ENCODE measurements around the gene ABHD17A.

ABHD17A gene

DNA sequence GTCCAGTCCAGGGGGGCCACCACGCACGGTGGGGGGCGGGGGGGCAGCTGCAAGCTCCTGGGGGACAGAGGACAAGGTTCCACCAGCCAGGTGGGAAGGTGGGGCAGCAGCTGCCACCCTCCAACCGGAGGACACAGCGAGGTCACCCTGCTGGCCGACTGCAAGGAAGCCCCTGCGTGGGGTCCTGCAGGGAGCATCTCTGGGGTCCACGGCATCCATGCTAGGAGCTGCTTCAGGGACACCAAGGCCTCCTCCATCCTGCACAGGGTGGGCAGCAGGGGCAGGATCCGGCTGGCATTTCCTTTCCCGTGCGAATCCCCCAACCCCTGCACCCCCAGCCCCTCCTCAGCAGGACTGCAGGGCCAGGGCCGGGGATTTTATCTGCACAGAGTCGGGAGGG lies 13.7 kb downstream of the ABHD17A start:
- peaks cover 0 to 2% of the 10 kb centered on the region in 2 donors for H3K9me3 ChIP-seq (replicated peaks in 1 of 2; ENCODE audit: control insufficient read depth in 2 of 2, insufficient read depth in 1 of 2, low read depth in 1 of 2, low read length in 2 of 2)
- peaks cover 3 to 24% of the 10 kb centered on the region in 2 donors for H3K36me3 ChIP-seq (replicated peaks in 1 of 2; ENCODE audit: control insufficient read depth in 2 of 2, insufficient read depth in 2 of 2, low read length in 2 of 2)
- H4K8ac ChIP-seq (ENCODE audit: low read depth, low read length) = no peak overlapping the region
- no peak overlapping the region for H2AK5ac ChIP-seq (ENCODE audit: low read depth, low read length)
- no CpG with 5 or more reads among the region's 13 CpGs for WGBS, 2 donors (ENCODE audit: extremely low coverage in 2 of 2, insufficient read length in 2 of 2, insufficient replicate concordance in 1 of 2)
- peaks cover 6 to 21% of the 10 kb centered on the region in 2 donors for H3K4me1 ChIP-seq (ENCODE audit: control insufficient read depth in 2 of 2, insufficient read depth in 1 of 2, low read depth in 1 of 2, low read length in 2 of 2)
- H3K9ac ChIP-seq (ENCODE audit: low read depth, low read length, poor library complexity) = no peak overlapping the region
- no peak overlapping the region for H2BK15ac ChIP-seq (ENCODE audit: low read length)
- H3K23ac ChIP-seq (ENCODE audit: low read depth, low read length, poor library complexity) = no peak overlapping the region
- H2BK12ac ChIP-seq (ENCODE audit: low read length) = no peak overlapping the region
- no peak overlapping the region for H4K91ac ChIP-seq (ENCODE audit: low read depth, low read length, poor library complexity)
- H2BK120ac ChIP-seq (ENCODE audit: low read depth, low read length) = no peak overlapping the region
- H3K27ac ChIP-seq (replicated peaks; ENCODE audit: low read length) = no peak overlapping the region
- no peak overlapping the region for H3K4me2 ChIP-seq (ENCODE audit: insufficient read depth, low read length, poor library complexity, severe bottlenecking)
- no peak overlapping the region for H3K14ac ChIP-seq (ENCODE audit: low read length)
- H3K4ac ChIP-seq (ENCODE audit: low read length) = no peak overlapping the region
- H2BK5ac ChIP-seq (ENCODE audit: low read length) = peak overlapping the region; percentile 39
- H3K27me3 ChIP-seq (ENCODE audit: control insufficient read depth in 3 of 3, insufficient read depth in 3 of 3, low read depth in 1 of 3, low read length in 3 of 3) = no peaks in the 10 kb centered on the region
- H3K18ac ChIP-seq (ENCODE audit: low read length) = no peak overlapping the region
- no peak overlapping the region for H2AFZ ChIP-seq (ENCODE audit: low read length)
- H3K4me3 ChIP-seq (ENCODE audit: low read length in 2 of 2) = no peak overlapping the region
- DNase-seq (ENCODE audit: low spot score) = no peak
- peaks cover 19% of the 10 kb centered on the region for H3K79me1 ChIP-seq (ENCODE audit: low read depth, low read length)

GRCh38 chr19:1871140-1871597 lies 14.1 kb downstream of the ABHD17A start:
- WGBS, 2 donors (ENCODE audit: extremely low coverage in 2 of 2, insufficient read length in 2 of 2, insufficient replicate concordance in 1 of 2) = no CpG with 5 or more reads among the region's 15 CpGs
- H4K8ac ChIP-seq (ENCODE audit: low read depth, low read length) = no peak overlapping the region
- no peak overlapping the region for H2AK5ac ChIP-seq (ENCODE audit: low read depth, low read length)
- peak overlapping the region; percentile 80 for H3K23ac ChIP-seq (ENCODE audit: low read depth, low read length, poor library complexity)
- no peak overlapping the region for H3K9ac ChIP-seq (ENCODE audit: low read depth, low read length, poor library complexity)
- H3K36me3 ChIP-seq (replicated peaks in 1 of 2; ENCODE audit: control insufficient read depth in 2 of 2, insufficient read depth in 2 of 2, low read length in 2 of 2) = peaks cover 3 to 24% of the 10 kb centered on the region in 2 donors
- H3K27me3 ChIP-seq (ENCODE audit: control insufficient read depth in 3 of 3, insufficient read depth in 3 of 3, low read depth in 1 of 3, low read length in 3 of 3) = no peaks in the 10 kb centered on the region
- no peak overlapping the region for H3K4me2 ChIP-seq (ENCODE audit: insufficient read depth, low read length, poor library complexity, severe bottlenecking)
- H2BK12ac ChIP-seq (ENCODE audit: low read length) = no peak overlapping the region
- H3K18ac ChIP-seq (ENCODE audit: low read length) = no peak overlapping the region
- peaks cover 3 to 16% of the 10 kb centered on the region in 2 donors for H3K4me1 ChIP-seq (ENCODE audit: control insufficient read depth in 2 of 2, insufficient read depth in 1 of 2, low read depth in 1 of 2, low read length in 2 of 2)
- no peak overlapping the region for H4K91ac ChIP-seq (ENCODE audit: low read depth, low read length, poor library complexity)
- no peak overlapping the region for H2BK15ac ChIP-seq (ENCODE audit: low read length)
- no peak overlapping the region for H3K4me3 ChIP-seq (ENCODE audit: low read length in 2 of 2)
- H2AFZ ChIP-seq (ENCODE audit: low read length) = no peak overlapping the region
- H3K27ac ChIP-seq (replicated peaks; ENCODE audit: low read length) = no peak overlapping the region
- no peak overlapping the region for H3K14ac ChIP-seq (ENCODE audit: low read length)
- H2BK120ac ChIP-seq (ENCODE audit: low read depth, low read length) = no peak overlapping the region
- DNase-seq (ENCODE audit: low spot score) = no peak
- no peak overlapping the region for H3K4ac ChIP-seq (ENCODE audit: low read length)
- peaks cover 0 to 2% of the 10 kb centered on the region in 2 donors for H3K9me3 ChIP-seq (replicated peaks in 1 of 2; ENCODE audit: control insufficient read depth in 2 of 2, insufficient read depth in 1 of 2, low read depth in 1 of 2, low read length in 2 of 2)
- H2BK5ac ChIP-seq (ENCODE audit: low read length) = peak overlapping the region; percentile 75
- peaks cover 19% of the 10 kb centered on the region for H3K79me1 ChIP-seq (ENCODE audit: low read depth, low read length)

GRCh38 chr19:1868971-1869370 lies 16.3 kb downstream of the ABHD17A start:
- H3K4me1 ChIP-seq (ENCODE audit: control insufficient read depth in 2 of 2, insufficient read depth in 1 of 2, low read depth in 1 of 2, low read length in 2 of 2) = peaks cover 3 to 9% of the 10 kb centered on the region in 2 donors
- H3K23ac ChIP-seq (ENCODE audit: low read depth, low read length, poor library complexity) = no peak overlapping the region
- H3K14ac ChIP-seq (ENCODE audit: low read length) = no peak overlapping the region
- no peak overlapping the region for H3K27ac ChIP-seq (replicated peaks; ENCODE audit: low read length)
- H2AK5ac ChIP-seq (ENCODE audit: low read depth, low read length) = no peak overlapping the region
- H4K91ac ChIP-seq (ENCODE audit: low read depth, low read length, poor library complexity) = no peak overlapping the region
- no peak overlapping the region for H2BK12ac ChIP-seq (ENCODE audit: low read length)
- H3K9me3 ChIP-seq (replicated peaks in 1 of 2; ENCODE audit: control insufficient read depth in 2 of 2, insufficient read depth in 1 of 2, low read depth in 1 of 2, low read length in 2 of 2) = peaks cover 0 to 2% of the 10 kb centered on the region in 2 donors
- no peak overlapping the region for H2BK120ac ChIP-seq (ENCODE audit: low read depth, low read length)
- H3K36me3 ChIP-seq (replicated peaks in 1 of 2; ENCODE audit: control insufficient read depth in 2 of 2, insufficient read depth in 2 of 2, low read length in 2 of 2) = peaks cover 3 to 24% of the 10 kb centered on the region in 2 donors
- H3K79me1 ChIP-seq (ENCODE audit: low read depth, low read length) = peaks cover 20% of the 10 kb centered on the region
- H3K9ac ChIP-seq (ENCODE audit: low read depth, low read length, poor library complexity) = no peak overlapping the region
- no peak overlapping the region for H2AFZ ChIP-seq (ENCODE audit: low read length)
- H2BK15ac ChIP-seq (ENCODE audit: low read length) = no peak overlapping the region
- no peak overlapping the region for H3K4ac ChIP-seq (ENCODE audit: low read length)
- H4K8ac ChIP-seq (ENCODE audit: low read depth, low read length) = no peak overlapping the region
- no peaks in the 10 kb centered on the region for H3K27me3 ChIP-seq (ENCODE audit: control insufficient read depth in 3 of 3, insufficient read depth in 3 of 3, low read depth in 1 of 3, low read length in 3 of 3)
- no peak overlapping the region for H3K18ac ChIP-seq (ENCODE audit: low read length)
- no peak overlapping the region for H3K4me3 ChIP-seq (ENCODE audit: low read length in 2 of 2)
- no CpG with 5 or more reads among the region's 7 CpGs for WGBS, 2 donors (ENCODE audit: extremely low coverage in 2 of 2, insufficient read length in 2 of 2, insufficient replicate concordance in 1 of 2)
- H3K4me2 ChIP-seq (ENCODE audit: insufficient read depth, low read length, poor library complexity, severe bottlenecking) = no peak overlapping the region
- no peak overlapping the region for H2BK5ac ChIP-seq (ENCODE audit: low read length)
- DNase-seq (ENCODE audit: low spot score) = no peak

- no CpG with 5 or more reads among the region's 9 CpGs for WGBS, 2 donors (ENCODE audit: extremely low coverage in 2 of 2, insufficient read length in 2 of 2, insufficient replicate concordance in 1 of 2)
- H3K27ac ChIP-seq (replicated peaks; ENCODE audit: low read length) = no peak overlapping the region
- H3K18ac ChIP-seq (ENCODE audit: low read length) = no peak overlapping the region
Observed at GRCh38 chr19:1867349-1867724, 18.0 kb downstream of the ABHD17A start.

More at GRCh38 chr19:1867349-1867724, 18.0 kb downstream of the ABHD17A start:
- Histone ChIP-seq H4K91ac (ENCODE audit: low read depth, low read length, poor library complexity) (no peak overlapping the region), H3K36me3 (replicated peaks in 1 of 2; ENCODE audit: control insufficient read depth in 2 of 2, insufficient read depth in 2 of 2, low read length in 2 of 2) (peaks cover 3 to 10% of the 10 kb centered on the region in 2 donors), H3K4me3 (ENCODE audit: low read length in 2 of 2) (no peak overlapping the region), H2BK5ac (ENCODE audit: low read length) (no peak overlapping the region), H3K4ac (ENCODE audit: low read length) (no peak overlapping the region), H3K79me1 (ENCODE audit: low read depth, low read length) (peaks cover 13% of the 10 kb centered on the region), H2AK5ac (ENCODE audit: low read depth, low read length) (no peak overlapping the region), H3K4me2 (ENCODE audit: insufficient read depth, low read length, poor library complexity, severe bottlenecking) (no peak overlapping the region), H2AFZ (ENCODE audit: low read length) (no peak overlapping the region), H3K9me3 (replicated peaks in 1 of 2; ENCODE audit: control insufficient read depth in 2 of 2, insufficient read depth in 1 of 2, low read depth in 1 of 2, low read length in 2 of 2) (peaks cover 0 to 2% of the 10 kb centered on the region in 2 donors), H3K14ac (ENCODE audit: low read length) (no peak overlapping the region), H3K4me1 (ENCODE audit: control insufficient read depth in 2 of 2, insufficient read depth in 1 of 2, low read depth in 1 of 2, low read length in 2 of 2) (peaks cover 3 to 9% of the 10 kb centered on the region in 2 donors), H2BK120ac (ENCODE audit: low read depth, low read length) (no peak overlapping the region), H4K8ac (ENCODE audit: low read depth, low read length) (no peak overlapping the region), H2BK15ac (ENCODE audit: low read length) (no peak overlapping the region), H3K23ac (ENCODE audit: low read depth, low read length, poor library complexity) (no peak overlapping the region), H2BK12ac (ENCODE audit: low read length) (no peak overlapping the region), H3K27me3 (ENCODE audit: control insufficient read depth in 3 of 3, insufficient read depth in 3 of 3, low read depth in 1 of 3, low read length in 3 of 3) (peaks cover 0 to 6% (median 3%) of the 10 kb centered on the region in 3 experiments), H3K9ac (ENCODE audit: low read depth, low read length, poor library complexity) (peak overlapping the region; percentile 12)
- DNase-seq (ENCODE audit: low spot score) = no peak
